ENCODE data around the gene TMED1. TPM values are rescaled to one million over a fixed set of nuclear protein-coding genes. Genes with fewer than 3 reads are reported as not detected.
A peak's percentile ranks its signal among the peaks of the same experiment; 100 is the strongest.

Gene TMED1
- total RNA-seq, 5 donors from 2014 or later (not counting 1 experiment from before 2014, with no cell fraction given), result 6.1 to 11.4 (median 9.5) TPM

- POLR2A ChIA-PET, result interaction anchor here in 1 of 2 donors (0.5 kb wide), 1 partner anchor 393 kb away, joined by 5 read pairs; no protein-coding TSS in a partner anchor
- no peak overlapping the region for H3K4me3 ChIP-seq (ENCODE audit: control insufficient read depth in 1 of 2, extremely low read depth in 1 of 2, low read length in 1 of 2)
- no peaks in the 10 kb centered on the region for H3K4me1 ChIP-seq (ENCODE audit: control insufficient read depth in 1 of 2, extremely low read depth in 1 of 2, insufficient read depth in 2 of 2, low read length in 2 of 2)
- no peak for ATAC-seq (replicated peaks in 1 of 4)
- Mint-ChIP-seq H3K4me3 (no peak overlapping the region), H3K4me1 (peaks cover 0 to 5% (median 0%) of the 10 kb centered on the region in 3 donors), H3K9me3 (no peaks in the 10 kb centered on the region), H3K27me3 (no peaks in the 10 kb centered on the region), H3K36me3 (peaks cover 53% of the 10 kb centered on the region), H3K27ac (no peak overlapping the region)
- 88% methylated on average over 6 of the region's 10 CpGs for WGBS (ENCODE audit: insufficient coverage)
- H3K27me3 ChIP-seq (replicated peaks in 1 of 2; ENCODE audit: control insufficient read depth in 2 of 2, extremely low read depth in 1 of 2, insufficient read depth in 2 of 2, low read length in 1 of 2), result no peaks in the 10 kb centered on the region
- no peaks in the 10 kb centered on the region for H3K9me3 ChIP-seq
- CTCF ChIA-PET, result interaction anchor here in 1 of 2 donors (0.6 kb wide), 2 partner anchors 24 to 169 kb away, joined by 3 read pairs; no protein-coding TSS in a partner anchor
- peak in 1 of 35 experiments; percentile 32 for DNase-seq
- no peak overlapping the region for H3K27ac ChIP-seq (ENCODE audit: low read length)
- H3K36me3 ChIP-seq (ENCODE audit: control insufficient read depth in 2 of 2, extremely low read depth in 1 of 2, insufficient read depth in 1 of 2, low read length in 1 of 2), result peaks cover 16 to 83% of the 10 kb centered on the region in 2 donors
Observed at GRCh38 chr19:10784257-10784656, 51.8 kb downstream of the TMED1 start.

- POLR2A ChIA-PET, result no interaction called here
Observed at GRCh38 chr19:10782795-10783194, 53.2 kb downstream of the TMED1 start.

More at GRCh38 chr19:10782795-10783194, 53.2 kb downstream of the TMED1 start:
- no peak overlapping the region for H3K27ac ChIP-seq (ENCODE audit: low read length)
- Mint-ChIP-seq H3K36me3 (peaks cover 52% of the 10 kb centered on the region), H3K27ac (no peak overlapping the region), H3K27me3 (no peaks in the 10 kb centered on the region), H3K4me1 (peaks cover 0 to 5% (median 0%) of the 10 kb centered on the region in 3 donors), H3K4me3 (no peak overlapping the region), H3K9me3 (no peaks in the 10 kb centered on the region)
- no peak for ATAC-seq (replicated peaks in 1 of 4)
- peaks cover 18 to 81% of the 10 kb centered on the region in 2 donors for H3K36me3 ChIP-seq (ENCODE audit: control insufficient read depth in 2 of 2, extremely low read depth in 1 of 2, insufficient read depth in 1 of 2, low read length in 1 of 2)
- no peaks in the 10 kb centered on the region for H3K4me1 ChIP-seq (ENCODE audit: control insufficient read depth in 1 of 2, extremely low read depth in 1 of 2, insufficient read depth in 2 of 2, low read length in 2 of 2)
- no peak for DNase-seq
- no peaks in the 10 kb centered on the region for H3K27me3 ChIP-seq (replicated peaks in 1 of 2; ENCODE audit: control insufficient read depth in 2 of 2, extremely low read depth in 1 of 2, insufficient read depth in 2 of 2, low read length in 1 of 2)
- no peak overlapping the region for H3K4me3 ChIP-seq (ENCODE audit: control insufficient read depth in 1 of 2, extremely low read depth in 1 of 2, low read length in 1 of 2)
- H3K9me3 ChIP-seq, result no peaks in the 10 kb centered on the region
- CTCF ChIA-PET, result no interaction called here
- WGBS (ENCODE audit: insufficient coverage), result 88% methylated on average over 10 of the region's 13 CpGs

Other genes with a start within 250 kb of the TMED1 start
- 1 to 10 TPM in 2 of 5 donors, under 1 TPM in 1, not detected in 2; 0.30 to 1.6 (median 1.1) TPM for gene AP1M2, start 248.9 kb downstream of the TMED1 start, total RNA-seq
- gene SLC44A2, start 210.7 kb downstream of the TMED1 start, total RNA-seq, result 100 to 1,000 TPM; 204 to 228 (median 218) TPM
- gene ILF3, start 181.9 kb downstream of the TMED1 start, total RNA-seq, result 100 to 1,000 TPM; 331 to 490 (median 370) TPM
- 10 to 100 TPM; 47.7 to 68.1 (median 55.1) TPM for gene QTRT1, start 134.8 kb downstream of the TMED1 start, total RNA-seq
- gene DNM2, start 118.1 kb downstream of the TMED1 start, total RNA-seq, result 100 to 1,000 TPM; 272 to 329 (median 297) TPM
- 1 to 10 TPM in 3 of 5 donors, under 1 TPM in 2; 0.51 to 1.8 (median 1.0) TPM for gene C19orf38, start 12.2 kb upstream of the TMED1 start, total RNA-seq
- 10 to 100 TPM; 22.3 to 35.2 (median 30.8) TPM for gene CARM1, start 35.3 kb upstream of the TMED1 start, total RNA-seq
- 10 to 100 TPM; 21.2 to 34.3 (median 31.5) TPM for gene YIPF2, start 92.4 kb upstream of the TMED1 start, total RNA-seq
- gene TIMM29, start 92.6 kb upstream of the TMED1 start, total RNA-seq, result 10 to 100 TPM; 19.2 to 40.4 (median 37.2) TPM
- gene SMARCA4, start 124.8 kb upstream of the TMED1 start, total RNA-seq, result 100 to 1,000 TPM in 4 of 5 donors, 10 to 100 TPM in 1; 93.4 to 114 (median 109) TPM